PC-9 (cell line): Measurements from ENCODE around the gene ITM2C. TPM values are rescaled to one million over a fixed set of nuclear protein-coding genes. Genes with fewer than 3 reads are reported as not detected.

Source experiments
- BruUV-seq: library from RNA; stranded (reverse); fragments of 400-500 nt; replicated peaks from 2 replicates; lab custom pipeline; 2021; lab: Mats Ljungman, UMichigan
- CTCF ChIA-PET: fragments of 300-600 bp; sonication (Branson Sonifier 250); formaldehyde crosslinking; loops from one replicate; lab custom pipeline; 2022; ENCODE audit warnings: antibody characterized with exemption; lab: Charles Lee
- POLR2A ChIA-PET: fragments of 300-600 bp; sonication (Branson Sonifier 250); formaldehyde crosslinking; loops from one replicate; lab custom pipeline; 2022; ENCODE audit warnings: antibody characterized with exemption; ENCODE audit not compliant: unreplicated experiment; lab: Charles Lee
- DNase-seq, 2 experiments: peaks; one replicate each; pipeline versions ENCODE4 v3.0.0 to v3.0.0-alpha.2; 2015 to 2022; ENCODE audit warnings: mixed read lengths in 1 of 2
- H2AFZ ChIP-seq: fragments of 200-600 bp; sonication (generic); 2 replicates; pipeline ENCODE4 v1.8.1; 2017; ENCODE audit warnings: antibody characterized with exemption
- H3F3A ChIP-seq: fragments of 200-600 bp; sonication (generic); 2 replicates; pipeline ENCODE4 v1.8.1; 2017; ENCODE audit warnings: antibody characterized with exemption, mild to moderate bottlenecking, low read depth; ENCODE audit not compliant: insufficient read depth
- H3K27ac ChIP-seq: fragments of 200-600 bp; sonication (generic); 2 replicates; pipeline ENCODE4 v1.6.1; 2016; ENCODE audit warnings: mixed run types
- H3K27me3 ChIP-seq: fragments of 200-600 bp; sonication (generic); 2 replicates; pipeline ENCODE4 v1.6.1; 2016; ENCODE audit warnings: low read depth, mixed run types; ENCODE audit not compliant: insufficient read depth
- H3K36me3 ChIP-seq: fragments of 200-600 bp; sonication (generic); 2 replicates; pipeline ENCODE4 v1.6.1; 2016; ENCODE audit warnings: low read depth, mixed run types
- H3K4me1 ChIP-seq: fragments of 200-600 bp; sonication (generic); replicated peaks from 2 replicates; pipeline ENCODE4 v1.6.1; 2016; ENCODE audit warnings: mixed run types; ENCODE audit not compliant: insufficient read depth
- H3K4me2 ChIP-seq: fragments of 200-600 bp; sonication (generic); 2 replicates; pipeline ENCODE4 v1.6.1; 2017; ENCODE audit warnings: mixed run types
- H3K4me3 ChIP-seq: fragments of 200-600 bp; sonication (generic); 2 replicates; pipeline ENCODE4 v1.6.1; 2016; ENCODE audit warnings: mixed run types
- H3K79me2 ChIP-seq: fragments of 200-600 bp; sonication (generic); 2 replicates; pipeline ENCODE4 v1.6.1; 2017; ENCODE audit warnings: low read depth, mixed run types
- H3K9me2 ChIP-seq: fragments of 200-600 bp; sonication (generic); 2 replicates; pipeline ENCODE4 v1.8.1; 2017; ENCODE audit warnings: mild to moderate bottlenecking; ENCODE audit not compliant: insufficient read depth
- H3K9me3 ChIP-seq: fragments of 200-600 bp; sonication (generic); 2 replicates; pipeline ENCODE4 v1.8.1; 2016; ENCODE audit warnings: low read depth; ENCODE audit not compliant: insufficient read depth
- H4K20me1 ChIP-seq: fragments of 200-600 bp; sonication (generic); 2 replicates; pipeline ENCODE4 v1.8.1; 2017; ENCODE audit not compliant: insufficient read depth
- CTCF ChIP-seq: fragments of 200-600 bp; sonication (generic); conservative IDR thresholded peaks from 2 replicates; pipeline ENCODE4 v1.6.1; 2017; ENCODE audit warnings: mixed run types, antibody characterized with exemption, mild to moderate bottlenecking, moderate library complexity
- EZH2 ChIP-seq: fragments of 200-600 bp; sonication (generic); IDR thresholded peaks from 2 replicates; pipeline ENCODE4 v1.8.0; 2017; ENCODE audit warnings: antibody characterized with exemption, low read depth
- intact Hi-C: fragments of 100-400 bp; cut with micrococcal nuclease; formaldehyde crosslinking; loops from one replicate; pipeline ENCODE4 v1.10.0; 2022; ENCODE audit not compliant: unreplicated experiment
- total RNA-seq: library from RNA; stranded (reverse); gene quantifications from 2 replicates; pipeline ENCODE4 v1.2.3, GENCODE V29; 2021

ITM2C gene
- total RNA-seq, 1 experiment from 2014 or later: 76.0 TPM

DNA sequence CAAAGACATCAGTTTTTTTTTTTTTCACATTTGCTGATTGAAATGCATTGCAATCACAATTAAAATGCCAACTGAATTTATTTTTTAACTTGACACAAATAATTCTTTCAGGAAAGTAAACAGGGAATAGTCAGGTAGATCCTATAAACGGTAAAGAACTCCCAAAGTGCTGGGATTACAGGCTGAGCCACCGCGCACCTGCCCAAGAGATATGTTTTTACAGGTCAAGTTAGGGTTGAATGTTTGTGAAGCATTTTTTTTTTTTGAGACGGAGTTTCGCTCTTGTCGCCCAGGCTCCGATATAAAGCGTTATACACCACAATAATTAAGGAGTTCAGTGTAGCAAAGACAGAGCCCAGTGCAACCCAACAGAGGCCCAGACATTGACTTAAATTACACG, 15.1 kb downstream of the ITM2C start:
- CTCF ChIA-PET: no interaction called here
- Histone ChIP-seq H3K9me3 (no peaks in the 10 kb centered on the region), H3K79me2 (no peaks in the 10 kb centered on the region), H3K27me3 (no peaks in the 10 kb centered on the region), H3K4me1 (no peaks in the 10 kb centered on the region), H3K36me3 (no peaks in the 10 kb centered on the region), H4K20me1 (no peaks in the 10 kb centered on the region), H3K4me3 (no peak overlapping the region), H2AFZ (no peak overlapping the region), H3K9me2 (no peaks in the 10 kb centered on the region), H3K4me2 (no peak overlapping the region), H3K27ac (no peak overlapping the region), H3F3A (no peaks in the 10 kb centered on the region)
- no TSS peak for BruUV-seq
- DNase-seq: no peak
- POLR2A ChIA-PET: no interaction called here
- intact Hi-C loops: no loop called here
- TF ChIP-seq CTCF: no peak
- TF ChIP-seq EZH2: no peak

DNA sequence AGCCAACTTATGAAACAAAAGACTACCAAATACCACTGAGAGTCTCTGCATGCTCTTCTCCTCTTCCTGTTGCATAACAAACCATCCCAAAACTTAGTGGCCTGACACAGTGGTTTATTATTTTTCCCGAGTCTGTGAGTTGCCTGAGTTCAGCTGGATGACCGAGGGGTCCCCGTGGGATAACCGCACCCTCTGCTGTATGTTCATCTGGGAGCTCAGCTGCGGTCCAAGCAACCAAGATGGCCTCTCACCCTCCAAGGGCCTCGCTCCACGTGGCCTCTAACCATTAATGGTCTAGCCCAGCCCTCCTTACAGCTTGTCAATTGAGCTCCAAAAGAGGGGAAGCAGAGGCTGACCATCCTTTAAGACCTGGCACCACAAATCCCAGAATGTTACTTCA, 17.1 kb downstream of the ITM2C start:
- H3K4me1 ChIP-seq: no peaks in the 10 kb centered on the region
- H3F3A ChIP-seq: no peaks in the 10 kb centered on the region
- H3K27me3 ChIP-seq: no peaks in the 10 kb centered on the region
- H3K9me2 ChIP-seq: no peaks in the 10 kb centered on the region
- DNase-seq: no peak
- H3K4me2 ChIP-seq: no peak overlapping the region
- H2AFZ ChIP-seq: no peak overlapping the region
- H3K4me3 ChIP-seq: no peak overlapping the region
- TF ChIP-seq EZH2 (no peak), CTCF (no peak)
- POLR2A ChIA-PET: no interaction called here
- CTCF ChIA-PET: interaction anchor here (0.6 kb wide), 1 partner anchor 70 kb away, joined by 4 read pairs; no protein-coding TSS in a partner anchor
- H4K20me1 ChIP-seq: no peaks in the 10 kb centered on the region
- BruUV-seq: no TSS peak
- no peaks in the 10 kb centered on the region for H3K9me3 ChIP-seq
- intact Hi-C loops: no loop called here
- H3K36me3 ChIP-seq: no peaks in the 10 kb centered on the region
- H3K27ac ChIP-seq: no peak overlapping the region
- no peaks in the 10 kb centered on the region for H3K79me2 ChIP-seq

- TF ChIP-seq EZH2 (no peak), CTCF (no peak)
Measured at GRCh38 chr2:230885463-230886130, 20.9 kb downstream of the ITM2C start.

More at GRCh38 chr2:230885463-230886130, 20.9 kb downstream of the ITM2C start:
- ChIA-PET CTCF (interaction anchor here (0.6 kb wide), 1 partner anchor 488 kb away, joined by 19 read pairs; no protein-coding TSS in a partner anchor), POLR2A (interaction anchor here (0.6 kb wide), 1 partner anchor 15 kb away, joined by 4 read pairs; no protein-coding TSS in a partner anchor)
- H3K9me2 ChIP-seq: no peaks in the 10 kb centered on the region
- no peaks in the 10 kb centered on the region for H3K36me3 ChIP-seq
- no peak for DNase-seq
- no peaks in the 10 kb centered on the region for H4K20me1 ChIP-seq
- no peaks in the 10 kb centered on the region for H3K27me3 ChIP-seq
- no peak overlapping the region for H3K4me3 ChIP-seq
- no peaks in the 10 kb centered on the region for H3K79me2 ChIP-seq
- H3K9me3 ChIP-seq: no peaks in the 10 kb centered on the region
- H3K27ac ChIP-seq: no peak overlapping the region
- BruUV-seq: no TSS peak
- intact Hi-C loops: no loop called here
- H3F3A ChIP-seq: no peaks in the 10 kb centered on the region
- no peak overlapping the region for H2AFZ ChIP-seq
- no peak overlapping the region for H3K4me2 ChIP-seq
- H3K4me1 ChIP-seq: no peaks in the 10 kb centered on the region
